Stimulated activated CD8-positive, alpha-beta memory T cell treated with anti-CD3 and anti-CD28 coated beads, Interleukin-12 subunit alpha, Interleukin-12 subunit beta, amount 100 ng/mL, for 24 hours (primary cell): Measurements from ENCODE around the gene BNC2.
"Not testable (repeated sequence)": the region's sequence is repeated elsewhere in the genome, so short reads cannot be mapped to it uniquely, and the experiment has no call there.

Experiments used
- DNase-seq: peaks from one replicate; pipeline ENCODE4 v3.0.0-alpha.2; 2020; ENCODE audit errors: extremely low read depth

BNC2 gene

GRCh38 chr9:16542290-16542689 is 328.2 kb downstream of the BNC2 start:
- no peak for DNase-seq

- DNase-seq = no peak
Observed at GRCh38 chr9:16540743-16541613, 329.5 kb downstream of the BNC2 start.

GRCh38 chr9:16539626-16540025 is 330.8 kb downstream of the BNC2 start:
- not testable (repeated sequence) for DNase-seq

GRCh38 chr9:16535555-16535954 is 334.9 kb downstream of the BNC2 start:
- DNase-seq = no peak

GRCh38 chr9:16532681-16533450 is 337.6 kb downstream of the BNC2 start:
- DNase-seq = no peak

GRCh38 chr9:16532272-16532671 is 338.2 kb downstream of the BNC2 start:
- no peak for DNase-seq

GRCh38 chr9:16530669-16531642 is 339.5 kb downstream of the BNC2 start:
- no peak for DNase-seq

- no peak for DNase-seq
Observed at GRCh38 chr9:16527573-16527972, 342.9 kb downstream of the BNC2 start.

GRCh38 chr9:16526380-16526779 is 344.1 kb downstream of the BNC2 start:
- DNase-seq = no peak

- no peak for DNase-seq
Observed at GRCh38 chr9:16524823-16525222, 345.6 kb downstream of the BNC2 start.

GRCh38 chr9:16524078-16524477 is 346.4 kb downstream of the BNC2 start:
- DNase-seq = no peak

GRCh38 chr9:16521868-16522411 is 348.5 kb downstream of the BNC2 start:
- no peak for DNase-seq

GRCh38 chr9:16519001-16519400 is 351.5 kb downstream of the BNC2 start:
- no peak for DNase-seq

GRCh38 chr9:16516891-16517290 is 353.6 kb downstream of the BNC2 start:
- DNase-seq = no peak

- DNase-seq = no peak
Observed at GRCh38 chr9:16515879-16516301, 354.6 kb downstream of the BNC2 start.

- no peak for DNase-seq
Observed at GRCh38 chr9:16515207-16515606, 355.3 kb downstream of the BNC2 start.

GRCh38 chr9:16514131-16514530 is 356.3 kb downstream of the BNC2 start:
- no peak for DNase-seq

- DNase-seq = no peak
Observed at GRCh38 chr9:16512281-16512680, 358.2 kb downstream of the BNC2 start.

- DNase-seq = no peak
Observed at GRCh38 chr9:16510482-16510881, 360.0 kb downstream of the BNC2 start.

GRCh38 chr9:16509997-16510396 is 360.5 kb downstream of the BNC2 start:
- DNase-seq = no peak

GRCh38 chr9:16505199-16505598 is 365.3 kb downstream of the BNC2 start:
- no peak for DNase-seq
